Activated CD8-positive, alpha-beta T cell treated with anti-CD3 and anti-CD28 coated beads for 36 hours (primary cell): ENCODE data around the gene HIPK1. TPM values are rescaled to one million over a fixed set of nuclear protein-coding genes. Genes with fewer than 3 reads are reported as not detected.
A peak's percentile ranks its signal among the peaks of the same experiment; 100 is the strongest.

ENCODE experiments used
- ATAC-seq: fragments of 200-7000 bp; cut with Tn5 transposase; one replicate; pipeline ENCODE4 v1.10.0; 2021; ENCODE audit warnings: mild to moderate bottlenecking, moderate library complexity
- CTCF ChIA-PET: fragments of 350-600 bp; sonication (Branson Sonifier 250); formaldehyde crosslinking; loops from one replicate; lab custom pipeline; 2021; ENCODE audit warnings: antibody characterized with exemption; lab: Charles Lee
- POLR2A ChIA-PET: fragments of 350-600 bp; sonication (Branson Sonifier 250); formaldehyde crosslinking; loops from one replicate; lab custom pipeline; 2021; ENCODE audit warnings: antibody characterized with exemption; lab: Charles Lee
- DNase-seq: peaks from one replicate; pipeline ENCODE4 v3.0.0-alpha.2; 2020
- H3K27ac Mint-ChIP-seq: one replicate; pipeline ENCODE4 v1.8.0; 2021; ENCODE audit warnings: mild to moderate bottlenecking, mixed read lengths
- H3K27me3 Mint-ChIP-seq: one replicate; pipeline ENCODE4 v1.8.0; 2021; ENCODE audit warnings: mixed read lengths
- H3K36me3 Mint-ChIP-seq: one replicate; pipeline ENCODE4 v1.8.0; 2021; ENCODE audit warnings: low read depth, mixed read lengths
- H3K4me1 Mint-ChIP-seq: one replicate; pipeline ENCODE4 v1.8.0; 2021; ENCODE audit warnings: low read depth, mixed read lengths
- H3K4me3 Mint-ChIP-seq: one replicate; pipeline ENCODE4 v1.8.0; 2021; ENCODE audit warnings: mild to moderate bottlenecking, moderate library complexity, mixed read lengths
- H3K9me3 Mint-ChIP-seq: one replicate; pipeline ENCODE4 v1.8.0; 2021; ENCODE audit warnings: mixed read lengths
- CTCF ChIP-seq: fragments of 200-600 bp; IDR thresholded peaks from one replicate; pipeline ENCODE4 v1.8.0; 2022; ENCODE audit warnings: antibody characterized with exemption, mild to moderate bottlenecking
- intact Hi-C: fragments of 100-400 bp; cut with micrococcal nuclease; formaldehyde crosslinking; loops from one replicate; pipeline ENCODE4 v1.10.0; 2022
- total RNA-seq, 2 experiments: library from RNA; stranded (reverse); gene quantifications; one replicate each; pipeline ENCODE4 v1.2.3, GENCODE V29; 2021

The HIPK1 gene
- total RNA-seq, 2 experiments from 2014 or later: 42.8 to 45.1 TPM

GRCh38 chr1:113957984-113958383 lies 28.9 kb downstream of the HIPK1 start:
- ATAC-seq (no peak), DNase-seq (no peak)
- intact Hi-C loops: no loop called here
- POLR2A ChIA-PET: interaction anchor here (0.6 kb wide), 1 partner anchor 152 kb away, joined by 3 read pairs; no protein-coding TSS in a partner anchor
- no peak overlapping the region for H3K27ac Mint-ChIP-seq
- H3K4me1 Mint-ChIP-seq: peaks cover 45% of the 10 kb centered on the region
- no peaks in the 10 kb centered on the region for H3K27me3 Mint-ChIP-seq
- no peak overlapping the region for H3K4me3 Mint-ChIP-seq
- H3K9me3 Mint-ChIP-seq: no peaks in the 10 kb centered on the region
- TF ChIP-seq CTCF: no peak
- H3K36me3 Mint-ChIP-seq: peaks cover 58% of the 10 kb centered on the region
- CTCF ChIA-PET: interaction anchor here (0.6 to 4.0 kb wide), 4 partner anchors 11 to 325 kb away, joined by 3 to 12 read pairs (median 6); no protein-coding TSS in a partner anchor

GRCh38 chr1:113958691-113959090 lies 29.6 kb downstream of the HIPK1 start:
- no peaks in the 10 kb centered on the region for H3K9me3 Mint-ChIP-seq
- H3K4me3 Mint-ChIP-seq: no peak overlapping the region
- ATAC-seq (no peak), DNase-seq (no peak)
- intact Hi-C loops: no loop called here
- H3K36me3 Mint-ChIP-seq: peaks cover 64% of the 10 kb centered on the region
- ChIA-PET CTCF (interaction anchor here (2.0 to 4.0 kb wide), 2 partner anchors 12 to 123 kb away, joined by 9 to 12 read pairs; no protein-coding TSS in a partner anchor), POLR2A (no interaction called here)
- peaks cover 50% of the 10 kb centered on the region for H3K4me1 Mint-ChIP-seq
- no peak overlapping the region for H3K27ac Mint-ChIP-seq
- H3K27me3 Mint-ChIP-seq: no peaks in the 10 kb centered on the region
- TF ChIP-seq CTCF: no peak

GRCh38 chr1:113963281-113963906 lies 34.3 kb downstream of the HIPK1 start:
- Mint-ChIP-seq H3K9me3 (no peaks in the 10 kb centered on the region), H3K27ac (peak overlapping the region; percentile 34), H3K4me1 (peaks cover 20% of the 10 kb centered on the region), H3K27me3 (no peaks in the 10 kb centered on the region), H3K4me3 (no peak overlapping the region), H3K36me3 (peaks cover 60% of the 10 kb centered on the region)
- DNase-seq (no peak), ATAC-seq (no peak)
- intact Hi-C loops: no loop called here
- CTCF ChIA-PET: interaction anchor here (0.8 to 4.8 kb wide), 13 partner anchors 8 to 319 kb away, joined by 3 to 26 read pairs (median 6); partner anchors contain the start of genes AP4B1 and OLFML3
- POLR2A ChIA-PET: interaction anchor here (1.0 to 2.2 kb wide), 5 partner anchors 11 to 58 kb away, joined by 3 to 8 read pairs (median 5); partner anchors contain the start of genes AP4B1, DCLRE1B and HIPK1
- TF ChIP-seq CTCF: peak; percentile 14

- ChIA-PET POLR2A (no interaction called here), CTCF (interaction anchor here (1.1 kb wide), 1 partner anchor 13 kb away, joined by 3 read pairs; no protein-coding TSS in a partner anchor)
- H3K4me1 Mint-ChIP-seq: peaks cover 12% of the 10 kb centered on the region
- no peak for TF ChIP-seq CTCF
- no peaks in the 10 kb centered on the region for H3K27me3 Mint-ChIP-seq
- no peaks in the 10 kb centered on the region for H3K9me3 Mint-ChIP-seq
- DNase-seq (no peak), ATAC-seq (no peak)
- peak overlapping the region; percentile 12 for H3K27ac Mint-ChIP-seq
- no peak overlapping the region for H3K4me3 Mint-ChIP-seq
- intact Hi-C loops: no loop called here
- peaks cover 65% of the 10 kb centered on the region for H3K36me3 Mint-ChIP-seq
Measured at GRCh38 chr1:113965703-113966412, 36.7 kb downstream of the HIPK1 start.

- TF ChIP-seq CTCF: no peak
- ATAC-seq: no peak
- CTCF ChIA-PET: no interaction called here
Measured at GRCh38 chr1:113972954-113973353, 43.8 kb downstream of the HIPK1 start.

More at GRCh38 chr1:113972954-113973353, 43.8 kb downstream of the HIPK1 start:
- Mint-ChIP-seq H3K4me1 (peaks cover 39% of the 10 kb centered on the region), H3K27ac (no peak overlapping the region), H3K9me3 (no peaks in the 10 kb centered on the region), H3K27me3 (no peaks in the 10 kb centered on the region), H3K4me3 (no peak overlapping the region), H3K36me3 (peaks cover 47% of the 10 kb centered on the region)
- intact Hi-C loops: no loop called here
- POLR2A ChIA-PET: no interaction called here
- no peak for DNase-seq
